HG03045 (cell line): ENCODE data around the gene MICAL3.
"Not testable (repeated sequence)": the region's sequence is repeated elsewhere in the genome, so short reads cannot be mapped to it uniquely, and the experiment has no call there.

Source experiments
- ATAC-seq: cut with Tn5 transposase; IDR thresholded peaks from one replicate; pipeline ENCODE4 v1.9.1; 2021; ENCODE audit warnings: mild to moderate bottlenecking, moderate library complexity; ENCODE audit not compliant: unreplicated experiment

The MICAL3 gene

GRCh38 chr22:18032455-18033101, 8.2 kb upstream of the MICAL3 start:
- no peak for ATAC-seq

DNA sequence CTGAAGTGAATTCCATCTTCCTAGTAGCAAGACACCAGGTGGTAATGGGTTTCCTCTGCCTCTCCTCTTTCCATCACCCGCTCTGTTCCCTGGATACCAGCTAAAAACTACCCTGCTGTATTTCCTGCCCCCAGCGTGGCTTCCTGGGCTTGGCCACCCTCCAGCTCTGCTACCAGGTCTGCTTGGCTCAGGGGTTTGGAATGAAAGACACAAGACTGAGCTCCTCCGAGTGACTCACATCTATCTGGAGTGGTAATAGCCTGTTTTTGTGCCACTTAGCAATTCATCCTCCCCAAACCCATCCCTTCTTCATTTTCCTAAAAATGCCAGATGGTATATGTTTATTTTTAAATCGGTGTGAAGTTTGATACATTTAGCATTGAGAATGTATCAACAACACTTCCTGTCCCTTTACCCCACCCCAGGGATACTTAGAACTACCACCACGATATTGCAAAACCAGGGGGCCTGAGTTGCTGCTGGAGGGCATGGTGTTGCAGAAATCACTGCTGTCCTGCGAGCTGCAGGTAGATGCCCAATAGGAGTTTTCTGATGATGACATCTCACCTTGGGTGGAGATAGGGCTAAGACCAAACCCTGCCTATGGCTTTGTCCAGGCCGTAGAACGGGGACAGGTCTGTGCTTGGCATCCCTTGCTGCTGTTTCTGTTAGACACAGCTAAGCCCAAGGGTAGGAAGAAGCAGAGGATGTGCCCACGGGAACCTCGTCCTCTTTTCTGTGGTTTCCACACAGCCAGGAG, 7.5 kb upstream of the MICAL3 start:
- no peak for ATAC-seq

GRCh38 chr22:18029686-18030267, 5.4 kb upstream of the MICAL3 start:
- no peak for ATAC-seq

GRCh38 chr22:18028817-18029527, 4.6 kb upstream of the MICAL3 start:
- no peak for ATAC-seq

DNA sequence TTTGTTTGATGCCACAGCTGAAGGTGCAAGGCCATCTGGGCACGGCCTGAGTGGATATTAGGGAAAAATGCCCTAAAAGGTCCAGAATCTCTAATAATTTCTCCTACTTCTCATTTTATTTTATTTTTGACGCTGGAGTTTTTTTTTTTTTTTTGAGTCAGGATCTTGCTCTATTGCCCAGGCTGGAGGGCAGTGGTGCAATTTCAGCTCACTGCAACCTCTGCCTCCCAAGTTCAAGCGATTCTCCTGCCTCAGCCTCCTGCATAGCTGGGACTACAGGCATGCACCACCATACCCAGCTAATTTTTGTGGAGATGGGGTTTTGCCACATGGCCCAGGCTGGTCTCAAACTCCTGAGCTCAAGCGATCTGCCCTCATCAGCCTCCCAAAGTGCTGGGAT, 1.5 kb upstream of the MICAL3 start:
- not testable (repeated sequence) for ATAC-seq

DNA sequence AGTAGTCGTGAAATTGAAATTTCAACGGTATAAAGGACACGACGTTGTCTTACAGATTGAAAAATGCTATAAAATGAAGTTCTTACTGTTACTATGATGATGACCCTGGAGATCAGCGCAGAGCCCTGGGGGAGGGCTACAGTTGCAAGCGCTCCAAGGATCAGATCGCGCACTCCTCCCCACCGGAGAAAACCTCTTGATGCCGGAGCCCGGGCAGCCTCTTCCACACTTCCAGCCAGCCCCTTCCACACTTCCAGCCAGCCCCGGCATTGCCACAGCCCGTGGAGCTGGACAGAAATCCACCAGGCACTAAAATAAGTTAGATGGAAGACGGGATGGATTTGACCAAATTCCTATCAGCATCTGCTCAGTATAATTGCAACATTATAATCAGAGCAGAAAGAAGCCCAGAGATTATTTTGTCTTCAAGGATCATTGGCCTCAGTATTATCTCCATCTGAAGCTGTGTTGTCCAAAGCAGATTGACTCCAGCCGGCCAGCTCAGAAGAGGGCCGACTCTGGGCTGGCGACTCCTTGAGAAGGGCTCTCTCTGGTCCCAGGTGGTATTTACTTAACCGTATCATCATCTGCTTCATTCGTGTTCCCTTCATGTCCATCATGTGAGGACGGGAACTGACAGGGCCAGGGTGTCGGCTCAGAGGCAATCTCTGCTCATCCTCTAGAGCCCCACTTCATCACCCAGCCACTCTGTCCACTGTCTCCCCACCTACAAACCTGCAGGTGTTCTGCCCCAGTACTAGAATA, 777 bp upstream of the MICAL3 start:
- ATAC-seq = no peak

DNA sequence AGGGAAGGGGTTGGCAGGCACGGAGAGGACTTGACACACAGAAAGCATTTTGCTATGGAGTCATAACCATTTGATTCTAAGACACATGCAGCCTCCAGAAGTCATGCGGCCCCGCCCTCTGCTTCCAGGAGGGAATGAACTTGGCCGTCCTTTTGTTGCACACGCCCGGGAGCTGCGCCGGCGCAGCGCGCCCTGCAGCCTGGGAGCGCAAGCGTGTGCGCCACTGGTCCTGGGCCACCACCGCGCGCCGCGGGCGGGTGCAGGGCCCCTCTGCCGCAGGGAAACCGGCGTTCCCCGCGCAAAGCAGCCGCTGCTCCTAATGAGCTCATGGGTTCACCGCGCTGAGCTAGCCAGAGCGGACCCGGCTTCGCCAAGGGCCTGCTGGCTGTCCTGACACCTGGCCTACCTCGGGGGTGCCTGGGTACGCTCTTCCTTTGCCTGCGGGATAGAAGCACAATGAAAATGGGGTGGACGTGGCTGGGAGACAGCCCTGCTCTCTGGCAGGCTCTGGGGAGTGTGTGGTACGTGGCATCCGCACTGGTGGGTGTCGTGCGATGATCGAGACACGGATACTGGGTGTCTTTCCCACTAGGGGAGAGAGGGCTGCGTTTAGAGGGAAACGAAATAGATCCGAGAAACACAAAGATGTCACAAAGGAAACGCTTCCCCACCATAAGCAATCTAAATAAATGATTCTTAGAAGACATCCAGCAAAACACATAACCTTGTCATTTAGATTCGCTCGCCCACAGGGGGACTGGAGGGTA, 669 bp downstream of the MICAL3 start:
- no peak for ATAC-seq

GRCh38 chr22:18022876-18023275, 1.5 kb downstream of the MICAL3 start:
- no peak for ATAC-seq

DNA sequence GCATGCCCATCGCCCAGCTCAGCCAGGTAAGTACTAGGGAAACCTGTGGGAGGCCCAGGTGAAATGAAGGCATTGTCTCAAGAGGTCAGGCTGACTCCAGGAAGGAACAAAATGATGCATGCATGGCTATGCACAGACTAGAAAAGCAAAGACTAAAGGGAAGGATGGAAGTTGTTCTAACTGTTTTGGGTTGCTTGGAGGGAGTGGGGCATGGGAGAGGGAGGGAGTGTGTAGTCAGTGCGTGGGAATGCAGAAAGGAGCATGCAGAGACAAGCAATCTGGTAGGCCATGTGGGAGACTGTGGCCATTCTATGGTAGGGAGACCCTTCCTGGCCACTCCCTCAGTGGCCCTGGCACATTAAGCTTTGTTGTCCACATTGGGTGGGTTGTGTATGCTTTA, 2.9 kb downstream of the MICAL3 start:
- no peak for ATAC-seq

DNA sequence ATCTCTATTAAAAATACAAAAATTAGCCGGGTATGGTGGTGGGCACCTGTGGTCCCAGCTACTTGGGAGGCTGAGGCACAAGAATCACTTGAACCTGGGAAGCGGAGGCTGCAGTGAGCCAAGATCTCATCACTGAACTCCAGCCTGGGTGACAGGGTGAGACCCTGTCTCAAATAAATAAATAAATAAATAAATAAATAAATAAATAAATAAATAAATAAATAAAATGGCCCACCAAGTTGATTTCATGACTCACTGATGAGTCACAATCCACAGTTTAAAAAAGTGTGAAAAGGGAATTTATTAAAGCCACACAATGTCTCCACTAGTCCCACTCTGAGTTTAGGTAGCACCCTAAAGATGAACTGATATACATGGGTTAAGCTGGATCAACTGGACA, 3.6 kb downstream of the MICAL3 start:
- ATAC-seq = not testable (repeated sequence)

DNA sequence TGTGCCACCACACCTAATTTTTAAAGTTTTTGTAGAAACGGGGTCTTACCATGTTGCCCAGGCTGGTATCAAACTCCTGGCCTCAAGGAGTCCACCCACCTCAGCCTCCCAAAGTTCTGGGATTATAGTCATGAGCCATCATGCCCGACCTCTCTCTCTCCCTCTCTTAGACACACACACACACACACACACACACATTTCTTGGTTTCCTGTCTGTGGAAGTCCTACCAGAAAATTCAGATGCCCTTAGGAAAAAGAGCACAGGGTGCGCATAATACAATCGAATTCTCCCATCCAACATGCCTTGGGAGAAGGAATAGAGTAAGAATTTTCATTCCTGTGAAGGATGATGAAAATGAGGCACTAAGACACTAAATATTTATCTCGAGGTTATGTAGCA, 10.4 kb downstream of the MICAL3 start:
- ATAC-seq = no peak

DNA sequence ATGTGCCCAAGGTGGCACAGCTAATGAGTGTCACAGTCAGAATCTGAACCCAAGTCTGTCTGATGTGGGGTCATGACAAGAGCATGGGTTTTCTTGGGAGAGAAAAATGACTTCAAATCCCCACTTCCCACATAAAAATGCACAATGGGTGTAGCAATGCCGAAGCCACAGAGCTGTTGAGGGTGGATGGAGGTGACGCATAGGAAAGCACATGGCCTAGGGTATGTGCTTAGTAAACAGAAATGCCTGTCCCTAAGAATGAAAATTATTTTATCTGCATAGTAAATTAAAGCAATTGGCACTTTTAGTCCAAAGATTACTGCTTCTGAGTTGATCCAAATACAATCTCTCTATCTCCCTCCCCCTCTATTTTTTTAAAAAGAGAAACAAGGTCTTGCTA, 10.9 kb downstream of the MICAL3 start:
- no peak for ATAC-seq

- no peak for ATAC-seq
These were observed 11.8 kb downstream of the MICAL3 start for GRCh38 chr22:18012531-18012930.

- ATAC-seq = no peak
These were observed 14.1 kb downstream of the MICAL3 start for GRCh38 chr22:18010266-18010665.

GRCh38 chr22:18008136-18008535, 16.2 kb downstream of the MICAL3 start:
- ATAC-seq = no peak

DNA sequence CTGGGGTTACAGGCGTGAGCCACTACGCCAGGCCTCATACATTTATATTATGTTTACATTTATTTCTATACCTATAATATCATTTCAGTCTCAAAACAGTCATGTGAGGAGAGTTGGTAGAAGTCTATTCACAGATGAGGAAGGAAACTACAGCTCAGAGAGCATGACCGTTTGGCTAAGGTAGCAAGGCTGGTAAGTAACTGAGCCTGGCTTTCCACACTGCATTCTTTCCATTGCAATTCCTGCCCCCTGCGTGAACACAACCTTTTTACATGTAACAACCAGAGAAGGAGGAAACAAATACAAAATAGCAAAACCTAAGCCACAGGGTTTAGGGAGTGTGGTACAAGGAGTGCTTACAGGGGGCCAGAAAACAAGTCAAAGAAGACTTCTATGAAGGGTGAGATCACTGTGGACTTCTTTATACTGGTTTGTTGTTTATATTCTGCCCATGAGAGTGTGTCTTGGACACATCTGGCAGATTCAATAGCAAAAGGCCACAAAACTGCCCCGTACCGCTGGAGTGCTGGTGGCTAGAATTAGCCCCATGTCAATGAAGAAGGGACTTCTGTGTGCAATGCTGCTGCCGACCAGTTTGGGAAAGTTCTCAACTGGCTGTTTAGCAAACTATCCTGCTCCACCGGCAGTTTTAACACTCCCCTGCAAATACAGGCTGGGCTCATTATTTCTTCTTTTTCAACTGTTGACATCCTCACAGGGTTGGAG, 19.0 kb downstream of the MICAL3 start:
- ATAC-seq = no peak

DNA sequence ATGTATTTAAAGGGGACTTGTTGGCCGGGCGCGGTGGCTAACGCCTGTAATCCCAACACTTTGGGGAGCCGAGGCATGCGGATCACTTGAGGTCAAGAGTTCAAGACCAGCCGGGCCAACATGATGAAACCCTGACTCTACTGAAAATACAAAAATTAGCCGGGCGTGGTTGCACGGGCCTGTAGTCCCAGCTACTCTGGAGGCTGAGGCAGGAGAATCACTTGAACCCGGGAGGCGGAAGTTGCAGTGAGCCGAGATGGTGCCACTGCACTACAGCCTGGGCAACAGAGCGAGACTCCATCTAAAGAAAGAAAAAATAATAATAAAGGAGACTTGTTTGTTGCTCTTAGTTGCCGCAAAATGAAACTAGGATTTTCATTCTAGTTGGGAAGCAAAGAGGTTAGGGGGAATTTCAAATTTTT, 22.5 kb downstream of the MICAL3 start:
- not testable (repeated sequence) for ATAC-seq

DNA sequence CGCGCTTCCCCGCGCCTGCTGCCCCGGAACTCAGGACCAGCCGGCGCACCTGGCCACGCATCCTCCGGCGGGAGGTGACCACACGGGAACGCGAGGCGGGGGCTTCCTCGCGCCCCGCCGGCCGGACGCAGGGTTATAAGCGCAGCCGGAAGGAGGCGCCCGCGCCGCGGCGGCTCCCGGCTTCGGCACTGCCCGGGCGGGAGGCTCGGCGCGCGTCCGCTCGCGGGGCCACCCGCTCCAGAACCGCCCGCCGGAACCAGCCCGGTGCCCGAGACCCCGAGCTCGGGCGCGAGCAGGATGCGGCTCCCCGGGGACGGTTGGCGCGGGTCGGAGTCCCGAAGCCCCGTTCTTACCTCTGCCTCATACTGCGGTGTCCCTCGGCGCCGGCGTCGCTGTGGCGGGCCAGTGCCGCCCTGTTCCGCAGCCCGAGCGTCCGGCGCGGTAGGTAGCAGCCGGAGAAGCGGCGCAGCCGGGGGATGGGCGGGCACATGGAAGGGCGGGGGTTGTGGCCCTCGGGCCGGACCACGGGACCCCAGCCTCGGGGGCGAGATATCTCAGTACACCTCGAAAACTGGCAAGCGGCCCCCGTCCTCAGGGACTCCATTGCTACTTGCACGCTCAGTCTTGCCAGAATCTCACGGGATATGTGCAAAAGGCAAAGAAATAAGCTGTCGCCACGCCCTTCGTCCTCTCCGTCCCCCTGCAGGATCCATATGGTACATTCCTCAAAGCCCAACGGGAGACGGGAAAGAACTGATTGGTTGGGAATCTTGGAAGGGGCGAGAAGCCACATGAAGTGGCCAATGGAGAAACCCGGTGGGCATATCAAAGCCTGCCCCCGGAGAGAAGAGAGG, 23.1 kb downstream of the MICAL3 start:
- no peak for ATAC-seq
